Measurements from ENCODE around the gene PCMT1. TPM values are rescaled to one million over a fixed set of nuclear protein-coding genes. Genes with fewer than 3 reads are reported as not detected.

Gene PCMT1
- total RNA-seq, 1 donor from 2014 or later, result 83.4 TPM

GRCh38 chr6:149855741-149856140, 106.2 kb downstream of the PCMT1 start:
- H3K27me3 Mint-ChIP-seq (ENCODE audit: low read depth), result no peaks in the 10 kb centered on the region
- peak overlapping the region; percentile 96 for H3K27ac Mint-ChIP-seq (ENCODE audit: unreplicated experiment)
- no peak for TF ChIP-seq CTCF (IDR thresholded peaks at IDR 0.05)
- H3K9me3 Mint-ChIP-seq (ENCODE audit: low read depth), result no peaks in the 10 kb centered on the region
- H3K36me3 Mint-ChIP-seq (ENCODE audit: low read depth), result peaks cover 2% of the 10 kb centered on the region
- DNase-seq (ENCODE audit: low spot score), result no peak
- H3K4me3 Mint-ChIP-seq (ENCODE audit: unreplicated experiment), result peak overlapping the region; percentile 71
- H3K4me1 Mint-ChIP-seq (ENCODE audit: low read depth), result peaks cover 86% of the 10 kb centered on the region

GRCh38 chr6:149856256-149856994, 106.9 kb downstream of the PCMT1 start:
- Mint-ChIP-seq H3K4me1 (ENCODE audit: low read depth) (peaks cover 88% of the 10 kb centered on the region), H3K4me3 (ENCODE audit: unreplicated experiment) (peak overlapping the region; percentile 71), H3K27me3 (ENCODE audit: low read depth) (no peaks in the 10 kb centered on the region), H3K27ac (ENCODE audit: unreplicated experiment) (peak overlapping the region; percentile 96), H3K36me3 (ENCODE audit: low read depth) (no peaks in the 10 kb centered on the region), H3K9me3 (ENCODE audit: low read depth) (no peaks in the 10 kb centered on the region)
- TF ChIP-seq CTCF (IDR thresholded peaks at IDR 0.05), result no peak
- no peak for DNase-seq (ENCODE audit: low spot score)

- Mint-ChIP-seq H3K9me3 (ENCODE audit: low read depth) (no peaks in the 10 kb centered on the region), H3K36me3 (ENCODE audit: low read depth) (no peaks in the 10 kb centered on the region), H3K4me3 (ENCODE audit: unreplicated experiment) (peak overlapping the region; percentile 71), H3K4me1 (ENCODE audit: low read depth) (peaks cover 88% of the 10 kb centered on the region), H3K27ac (ENCODE audit: unreplicated experiment) (peak overlapping the region; percentile 96), H3K27me3 (ENCODE audit: low read depth) (no peaks in the 10 kb centered on the region)
- no peak for DNase-seq (ENCODE audit: low spot score)
- no peak for TF ChIP-seq CTCF (IDR thresholded peaks at IDR 0.05)
These were observed 108.0 kb downstream of the PCMT1 start for GRCh38 chr6:149857541-149857940.

GRCh38 chr6:149859368-149859767, 109.8 kb downstream of the PCMT1 start:
- peak overlapping the region; percentile 88 for H3K27ac Mint-ChIP-seq (ENCODE audit: unreplicated experiment)
- H3K4me3 Mint-ChIP-seq (ENCODE audit: unreplicated experiment), result peak overlapping the region; percentile 17
- no peaks in the 10 kb centered on the region for H3K27me3 Mint-ChIP-seq (ENCODE audit: low read depth)
- DNase-seq (ENCODE audit: low spot score), result no peak
- no peaks in the 10 kb centered on the region for H3K9me3 Mint-ChIP-seq (ENCODE audit: low read depth)
- H3K4me1 Mint-ChIP-seq (ENCODE audit: low read depth), result peaks cover 87% of the 10 kb centered on the region
- TF ChIP-seq CTCF (IDR thresholded peaks at IDR 0.05), result no peak
- H3K36me3 Mint-ChIP-seq (ENCODE audit: low read depth), result no peaks in the 10 kb centered on the region

GRCh38 chr6:149859938-149860337, 110.4 kb downstream of the PCMT1 start:
- H3K4me1 Mint-ChIP-seq (ENCODE audit: low read depth), result peaks cover 86% of the 10 kb centered on the region
- H3K9me3 Mint-ChIP-seq (ENCODE audit: low read depth), result no peaks in the 10 kb centered on the region
- no peaks in the 10 kb centered on the region for H3K27me3 Mint-ChIP-seq (ENCODE audit: low read depth)
- H3K4me3 Mint-ChIP-seq (ENCODE audit: unreplicated experiment), result no peak overlapping the region
- no peaks in the 10 kb centered on the region for H3K36me3 Mint-ChIP-seq (ENCODE audit: low read depth)
- H3K27ac Mint-ChIP-seq (ENCODE audit: unreplicated experiment), result peak overlapping the region; percentile 88
- no peak for TF ChIP-seq CTCF (IDR thresholded peaks at IDR 0.05)
- DNase-seq (ENCODE audit: low spot score), result no peak
